IMR-90 (cell line): Measurements from ENCODE around the gene PCDHGB6. TPM values are rescaled to one million over a fixed set of nuclear protein-coding genes. Genes with fewer than 3 reads are reported as not detected.

Source experiments
- ATAC-seq: fragments of 200-7000 bp; cut with Tn5 transposase; 2 replicates; pipeline ENCODE4 v1.9.1; 2020; ENCODE audit warnings: low read depth, mild to moderate bottlenecking, moderate library complexity
- BruUV-seq: library from RNA; stranded (reverse); fragments of 400-500 nt; replicated peaks from 2 replicates; lab custom pipeline; 2021; lab: Mats Ljungman, UMichigan
- CTCF ChIA-PET: fragments of 300-600 bp; formaldehyde crosslinking; extraction: SDS; loops from one replicate; lab custom pipeline; 2021; ENCODE audit warnings: antibody characterized with exemption; lab: Yijun Ruan, JAX
- POLR2A ChIA-PET: fragments of 300-600 bp; sonication (Branson Sonifier 250); formaldehyde crosslinking; loops from one replicate; lab custom pipeline; 2022; ENCODE audit warnings: antibody characterized with exemption; ENCODE audit not compliant: unreplicated experiment; lab: Charles Lee
- DNase-seq: peaks from one replicate; pipeline ENCODE4 v3.0.0; 2013
- H2AFZ ChIP-seq: replicated peaks from 2 replicates; pipeline ENCODE3; 2013; ENCODE audit warnings: low read length, mild to moderate bottlenecking; ENCODE audit not compliant: poor library complexity
- H2AK5ac ChIP-seq: 2 replicates; pipeline ENCODE4 v1.6.1; 2013; ENCODE audit warnings: low read depth, low read length, inconsistent platforms
- H2AK9ac ChIP-seq: replicated peaks from 2 replicates; pipeline ENCODE3; 2013; ENCODE audit warnings: mild to moderate bottlenecking, low read depth, low read length, moderate library complexity; ENCODE audit not compliant: poor library complexity
- H2BK120ac ChIP-seq: 2 replicates; pipeline ENCODE4 v1.6.1; 2013; ENCODE audit warnings: low read depth, low read length, inconsistent platforms
- H2BK15ac ChIP-seq: 3 replicates; pipeline ENCODE4 v1.6.1; 2013; ENCODE audit warnings: low read depth, low read length, inconsistent platforms
- H2BK20ac ChIP-seq: 2 replicates; pipeline ENCODE4 v1.6.1; 2013; ENCODE audit warnings: low read depth, mild to moderate bottlenecking, inconsistent platforms, low read length, moderate library complexity
- H2BK5ac ChIP-seq: 2 replicates; pipeline ENCODE4 v1.6.1; 2013; ENCODE audit warnings: mild to moderate bottlenecking, low read depth, low read length, inconsistent platforms; ENCODE audit not compliant: poor library complexity, severe bottlenecking
- H3K14ac ChIP-seq: replicated peaks from 2 replicates; pipeline ENCODE4 v1.6.1; 2013; ENCODE audit warnings: low read depth, low read length, inconsistent platforms
- H3K18ac ChIP-seq: 2 replicates; pipeline ENCODE4 v1.6.1; 2013; ENCODE audit warnings: low read depth, low read length, control low read depth
- H3K23ac ChIP-seq: 2 replicates; pipeline ENCODE4 v1.6.1; 2013; ENCODE audit warnings: low read depth, low read length, inconsistent platforms
- H3K27ac ChIP-seq: 2 replicates; pipeline ENCODE4 v1.5.1; 2013; ENCODE audit warnings: mild to moderate bottlenecking, control low read depth, low read length; ENCODE audit not compliant: insufficient read depth
- H3K27me3 ChIP-seq: 2 replicates; pipeline ENCODE4 v1.6.1; 2013; ENCODE audit warnings: low read length; ENCODE audit not compliant: control insufficient read depth, insufficient read depth
- H3K36me3 ChIP-seq: 2 replicates; pipeline ENCODE4 v1.6.1; 2013; ENCODE audit warnings: low read length, mixed read lengths; ENCODE audit not compliant: control insufficient read depth, insufficient read depth
- H3K4ac ChIP-seq: 2 replicates; pipeline ENCODE4 v1.6.1; 2013; ENCODE audit warnings: low read depth, low read length, inconsistent platforms
- H3K4me1 ChIP-seq: 2 replicates; pipeline ENCODE4 v1.6.1; 2013; ENCODE audit warnings: low read length, mixed read lengths; ENCODE audit not compliant: control insufficient read depth, insufficient read depth
- H3K4me2 ChIP-seq: 2 replicates; pipeline ENCODE4 v1.6.1; 2013; ENCODE audit warnings: low read depth, mild to moderate bottlenecking, control low read depth, low read length, moderate library complexity
- H3K4me3 ChIP-seq: 2 replicates; pipeline ENCODE4 v1.5.1; 2013; ENCODE audit warnings: low read depth, mild to moderate bottlenecking, control low read depth, low read length, moderate library complexity; ENCODE audit not compliant: insufficient read depth
- H3K56ac ChIP-seq: 2 replicates; pipeline ENCODE4 v1.6.1; 2013; ENCODE audit warnings: low read length, inconsistent platforms; ENCODE audit not compliant: insufficient read depth; ENCODE audit errors: extremely low read depth
- H3K79me1 ChIP-seq, 2 experiments: 2 replicates each; pipeline ENCODE4 v1.6.1; 2013; ENCODE audit warnings: low read length in 2 of 2, inconsistent platforms in 1 of 2, low read depth in 1 of 2
- H3K9ac ChIP-seq: 2 replicates; pipeline ENCODE4 v1.6.1; 2013; ENCODE audit warnings: low read depth, low read length, control low read depth
- H3K9me1 ChIP-seq: 2 replicates; pipeline ENCODE4 v1.6.1; 2013; ENCODE audit warnings: low read length, inconsistent platforms; ENCODE audit not compliant: insufficient read depth
- H3K9me3 ChIP-seq: 2 replicates; pipeline ENCODE4 v1.6.1; 2013; ENCODE audit warnings: low read length; ENCODE audit not compliant: control insufficient read depth, insufficient read depth
- H4K20me1 ChIP-seq: 2 replicates; pipeline ENCODE4 v1.6.1; 2013; ENCODE audit warnings: low read length, inconsistent platforms; ENCODE audit not compliant: insufficient read depth
- H4K5ac ChIP-seq: 2 replicates; pipeline ENCODE4 v1.6.1; 2013; ENCODE audit warnings: mild to moderate bottlenecking, low read depth, low read length, control low read depth
- H4K8ac ChIP-seq, 2 experiments: 2 replicates each; pipeline ENCODE4 v1.6.1; 2013; ENCODE audit warnings: low read depth in 2 of 2, low read length in 2 of 2, control low read depth in 1 of 2, inconsistent platforms in 1 of 2
- H4K91ac ChIP-seq: 2 replicates; pipeline ENCODE4 v1.6.1; 2013; ENCODE audit warnings: low read depth, low read length, inconsistent platforms; ENCODE audit not compliant: insufficient read depth
- BHLHE40 ChIP-seq: fragments of 150-350 bp; IDR thresholded peaks from 2 replicates; pipeline ENCODE4 v1.6.1; 2016; ENCODE audit warnings: mild to moderate bottlenecking, low read depth, low read length
- CEBPB ChIP-seq: IDR thresholded peaks from 2 replicates; pipeline ENCODE4 v1.6.1; 2012; ENCODE audit warnings: low read depth, low read length, improper control_type of control experiment
- CHD1 ChIP-seq: IDR thresholded peaks from 2 replicates; pipeline ENCODE4 v1.6.1; 2012; ENCODE audit warnings: low read depth, low read length, improper control_type of control experiment
- CTCF ChIP-seq: conservative IDR thresholded peaks from 2 replicates; pipeline ENCODE4 v1.5.1; 2012; ENCODE audit warnings: mild to moderate bottlenecking, low read depth, low read length, improper control_type of control experiment
- FOS ChIP-seq: fragments of 150-350 bp; IDR thresholded peaks from 2 replicates; pipeline ENCODE4 v1.6.1; 2016; ENCODE audit warnings: low read depth, low read length
- MAFK ChIP-seq: IDR thresholded peaks from 2 replicates; pipeline ENCODE4 v1.6.1; 2012; ENCODE audit warnings: low read depth, low read length, improper control_type of control experiment
- MAZ ChIP-seq: IDR thresholded peaks from 2 replicates; pipeline ENCODE4 v1.6.1; 2012; ENCODE audit warnings: low read depth, mild to moderate bottlenecking, low read length, improper control_type of control experiment, moderate library complexity, borderline replicate concordance
- MXI1 ChIP-seq: IDR thresholded peaks from 2 replicates; pipeline ENCODE4 v1.6.1; 2012; ENCODE audit warnings: low read depth, mild to moderate bottlenecking, low read length, moderate library complexity, borderline replicate concordance
- NFE2L2 ChIP-seq: fragments of 150-350 bp; IDR thresholded peaks from 2 replicates; pipeline ENCODE4 v1.6.1; 2016; ENCODE audit warnings: low read depth, mild to moderate bottlenecking, low read length
- POLR2A ChIP-seq: IDR thresholded peaks from 2 replicates; pipeline ENCODE4 v1.6.1; 2012; ENCODE audit warnings: mild to moderate bottlenecking, low read depth, low read length
- RAD21 ChIP-seq: IDR thresholded peaks from 2 replicates; pipeline ENCODE4 v1.6.1; 2012; ENCODE audit warnings: low read length, improper control_type of control experiment
- RCOR1 ChIP-seq: IDR thresholded peaks from 2 replicates; pipeline ENCODE4 v1.6.1; 2012; ENCODE audit warnings: mild to moderate bottlenecking, low read length, improper control_type of control experiment; ENCODE audit not compliant: insufficient replicate concordance
- RFX5 ChIP-seq: IDR thresholded peaks from 2 replicates; pipeline ENCODE4 v1.8.0; 2012; ENCODE audit warnings: low read depth, mild to moderate bottlenecking, low read length, moderate library complexity
- SMC3 ChIP-seq: fragments of 150-350 bp; IDR thresholded peaks from 2 replicates; pipeline ENCODE4 v1.6.1; 2016; ENCODE audit warnings: low read depth, mild to moderate bottlenecking, antibody characterized with exemption, low read length, moderate library complexity
- WGBS, 2 experiments: methylation state at CpG; one replicate each; pipeline versions ENCODE4 v1.1.5 to v1.1.7; 2013; ENCODE audit warnings: missing lambda C conversion rate in 2 of 2; ENCODE audit not compliant: insufficient read length in 1 of 2; ENCODE audit errors: extremely low coverage in 2 of 2; 5-methylcytosine and 5-hydroxymethylcytosine counted together
- dilution Hi-C: fragments of 300-500 bp; cut with HindIII; formaldehyde crosslinking; loops from one replicate; pipeline ENCODE4 v1.14.3; 2018; ENCODE audit warnings: low sequenced_read_pairs; ENCODE audit not compliant: unreplicated experiment
- in situ Hi-C: fragments of 300-500 bp; cut with MboI; formaldehyde crosslinking; loops from 3 replicates; pipeline ENCODE4 v1.14.3; 2019; ENCODE audit warnings: low sequenced_read_pairs, inconsistent platforms, mixed read lengths
- intact Hi-C: fragments of 100-400 bp; cut with micrococcal nuclease; formaldehyde crosslinking; loops from 2 replicates; pipeline ENCODE4 v1.10.0; 2022
- polyA plus RNA-seq, 3 experiments: library from polyadenylated mRNA; depleted of rRNA; stranded (reverse); fragments of >200 nt; gene quantifications; 2 replicates each; pipeline ENCODE4 v1.2.3, GENCODE V29; 2012; ENCODE audit warnings: low replicate concordance in 1 of 3
- total RNA-seq: library from RNA; depleted of rRNA; stranded (reverse); fragments of >200 nt; gene quantifications from 2 replicates; pipeline ENCODE4 v1.2.3, GENCODE V29; 2012
- TF ChIP-seq, protein P1 (sequence below): fragments of 150-350 bp; IDR thresholded peaks from 2 replicates; pipeline ENCODE4 v1.6.1; 2017; ENCODE audit warnings: mild to moderate bottlenecking, antibody characterized with exemption, low read length, low read depth
- TF ChIP-seq, protein P2 (sequence below): fragments of 150-350 bp; IDR thresholded peaks from 2 replicates; pipeline ENCODE4 v1.6.1; 2016; ENCODE audit warnings: low read depth, mild to moderate bottlenecking, low read length, moderate library complexity, borderline replicate concordance

PCDHGB6 gene
- total and polyA plus RNA-seq, 2 of the 4 experiments (the other 2 are of a cell fraction): 1.4 to 2.2 TPM

DNA sequence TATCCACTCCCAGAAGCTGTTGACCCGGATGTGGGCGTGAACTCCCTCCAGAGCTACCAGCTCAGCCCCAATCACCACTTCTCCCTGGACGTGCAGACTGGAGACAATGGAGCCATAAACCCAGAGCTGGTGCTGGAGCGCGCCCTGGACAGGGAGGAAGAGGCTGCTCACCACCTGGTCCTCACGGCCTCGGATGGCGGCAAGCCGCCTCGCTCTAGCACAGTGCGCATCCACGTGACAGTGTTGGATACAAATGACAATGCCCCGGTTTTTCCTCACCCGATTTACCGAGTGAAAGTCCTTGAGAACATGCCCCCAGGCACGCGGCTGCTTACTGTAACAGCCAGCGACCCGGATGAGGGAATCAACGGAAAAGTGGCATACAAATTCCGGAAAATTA lies 14.6 kb upstream of the PCDHGB6 start:
- ATAC-seq (no peak), DNase-seq (no peak)
- Histone ChIP-seq H2AFZ (no peak overlapping the region), H3K4me2 (no peak overlapping the region), H3K18ac (no peak overlapping the region), H4K5ac (no peak overlapping the region), H4K91ac (no peak overlapping the region), H3K4me1 (peaks cover 1% of the 10 kb centered on the region; the same call in 1 of the 2 replicates), H2BK5ac (no peak overlapping the region), H4K20me1 (no peaks in the 10 kb centered on the region), H3K27ac (no peak overlapping the region), H3K79me1 (peaks cover 5 to 7% of the 10 kb centered on the region in 2 experiments; a peak in 3 of 4 replicates), H2AK5ac (no peak overlapping the region), H3K36me3 (peaks cover 24% of the 10 kb centered on the region), H3K9me1 (no peaks in the 10 kb centered on the region), H3K27me3 (no peaks in the 10 kb centered on the region), H2BK15ac (no peak overlapping the region), H3K14ac (no peak overlapping the region), H4K8ac (no peak overlapping the region), H2BK20ac (no peak overlapping the region), H3K9me3 (peaks cover 48% of the 10 kb centered on the region), H3K4me3 (no peak overlapping the region), H2AK9ac (no peak overlapping the region), H3K56ac (no peak overlapping the region), H3K23ac (no peak overlapping the region), H3K4ac (no peak overlapping the region), H3K9ac (no peak overlapping the region), H2BK120ac (no peak overlapping the region)
- TF ChIP-seq RCOR1 (no peak), FOS (no peak), MXI1 (no peak), MAZ (no peak), MAFK (no peak), CTCF (no peak), RAD21 (no peak), CHD1 (no peak), RFX5 (no peak), BHLHE40 (no peak), CEBPB (no peak), NFE2L2 (no peak), SMC3 (no peak), POLR2A (no peak)
- TF ChIP-seq, protein P1, sequence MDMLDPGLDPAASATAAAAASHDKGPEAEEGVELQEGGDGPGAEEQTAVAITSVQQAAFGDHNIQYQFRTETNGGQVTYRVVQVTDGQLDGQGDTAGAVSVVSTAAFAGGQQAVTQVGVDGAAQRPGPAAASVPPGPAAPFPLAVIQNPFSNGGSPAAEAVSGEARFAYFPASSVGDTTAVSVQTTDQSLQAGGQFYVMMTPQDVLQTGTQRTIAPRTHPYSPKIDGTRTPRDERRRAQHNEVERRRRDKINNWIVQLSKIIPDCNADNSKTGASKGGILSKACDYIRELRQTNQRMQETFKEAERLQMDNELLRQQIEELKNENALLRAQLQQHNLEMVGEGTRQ: no peak
- TF ChIP-seq, protein P2, sequence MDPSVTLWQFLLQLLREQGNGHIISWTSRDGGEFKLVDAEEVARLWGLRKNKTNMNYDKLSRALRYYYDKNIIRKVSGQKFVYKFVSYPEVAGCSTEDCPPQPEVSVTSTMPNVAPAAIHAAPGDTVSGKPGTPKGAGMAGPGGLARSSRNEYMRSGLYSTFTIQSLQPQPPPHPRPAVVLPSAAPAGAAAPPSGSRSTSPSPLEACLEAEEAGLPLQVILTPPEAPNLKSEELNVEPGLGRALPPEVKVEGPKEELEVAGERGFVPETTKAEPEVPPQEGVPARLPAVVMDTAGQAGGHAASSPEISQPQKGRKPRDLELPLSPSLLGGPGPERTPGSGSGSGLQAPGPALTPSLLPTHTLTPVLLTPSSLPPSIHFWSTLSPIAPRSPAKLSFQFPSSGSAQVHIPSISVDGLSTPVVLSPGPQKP: no peak
- 47% methylated on average over 13 of the region's 21 CpGs; no CpG with 5 or more reads in 1 of the 2 experiments for WGBS, 2 experiments
- intact Hi-C loops: no loop called here
- ChIA-PET POLR2A (no interaction called here), CTCF (no interaction called here)
- dilution Hi-C loops: no loop called here
- no TSS peak for BruUV-seq
- in situ Hi-C loops: no loop called here
